OCI-LY7 (cell line): ENCODE data around the gene MYADM. TPM values are rescaled to one million over a fixed set of nuclear protein-coding genes. Genes with fewer than 3 reads are reported as not detected.
"Not testable (repeated sequence)": the region's sequence is repeated elsewhere in the genome, so short reads cannot be mapped to it uniquely, and the experiment has no call there.

Experiments used
- BruUV-seq: library from RNA; stranded (reverse); fragments of 400-500 nt; replicated peaks from 2 replicates; lab custom pipeline; 2021; lab: Mats Ljungman, UMichigan
- CTCF ChIA-PET: fragments of 300-600 bp; sonication (Branson Sonifier 250); formaldehyde crosslinking; loops from one replicate; lab custom pipeline; 2022; ENCODE audit warnings: antibody characterized with exemption; ENCODE audit not compliant: unreplicated experiment; lab: Charles Lee
- POLR2A ChIA-PET: fragments of 300-600 bp; sonication (Branson Sonifier 250); formaldehyde crosslinking; loops from one replicate; lab custom pipeline; 2022; ENCODE audit warnings: antibody characterized with exemption; lab: Charles Lee
- DNase-seq: peaks from one replicate; pipeline ENCODE4 v3.0.0-alpha.2; 2015; ENCODE audit warnings: low spot score
- H2AFZ ChIP-seq: fragments of 200-600 bp; sonication (generic), shearing (Covaris generic); 2 replicates; pipeline ENCODE4 v1.6.1; 2014; ENCODE audit warnings: mild to moderate bottlenecking, antibody characterized with exemption, low read length, moderate library complexity
- H3K27ac ChIP-seq: fragments of 200-600 bp; sonication (generic); 2 replicates; pipeline ENCODE4 v1.5.1; 2014; ENCODE audit warnings: mixed run types, low read depth, mild to moderate bottlenecking, moderate library complexity, low read length, inconsistent platforms; ENCODE audit not compliant: poor library complexity, severe bottlenecking
- H3K36me3 ChIP-seq: fragments of 200-600 bp; sonication (generic); 2 replicates; pipeline ENCODE4 v1.6.1; 2014; ENCODE audit warnings: mild to moderate bottlenecking, antibody characterized with exemption, low read length, moderate library complexity, mixed read lengths; ENCODE audit not compliant: insufficient read depth
- H3K4me1 ChIP-seq: fragments of 200-600 bp; sonication (generic); 2 replicates; pipeline ENCODE4 v1.5.1; 2014; ENCODE audit warnings: mild to moderate bottlenecking, low read length; ENCODE audit not compliant: insufficient read depth, poor library complexity, severe bottlenecking
- H3K4me2 ChIP-seq: fragments of 200-600 bp; sonication (generic); 2 replicates; pipeline ENCODE4 v1.6.1; 2014; ENCODE audit warnings: mild to moderate bottlenecking, low read length
- H3K4me3 ChIP-seq: fragments of 200-600 bp; sonication (generic); 2 replicates; pipeline ENCODE4 v1.5.1; 2014; ENCODE audit warnings: mild to moderate bottlenecking, low read depth, low read length; ENCODE audit not compliant: poor library complexity, severe bottlenecking
- H3K79me2 ChIP-seq: fragments of 200-600 bp; sonication (generic); 2 replicates; pipeline ENCODE4 v1.6.1; 2016; ENCODE audit warnings: low read depth, mild to moderate bottlenecking, low read length, moderate library complexity, mixed read lengths; ENCODE audit not compliant: insufficient read depth
- H3K9me2 ChIP-seq: fragments of 200-600 bp; sonication (generic); 2 replicates; pipeline ENCODE4 v1.6.1; 2016; ENCODE audit warnings: mild to moderate bottlenecking, low read length, mixed read lengths; ENCODE audit not compliant: insufficient read depth
- H3K9me3 ChIP-seq: fragments of 200-600 bp; sonication (generic); 2 replicates; pipeline ENCODE4 v1.6.1; 2014; ENCODE audit warnings: mild to moderate bottlenecking, mixed run types, low read length, mixed read lengths
- H4K20me1 ChIP-seq: fragments of 200-600 bp; sonication (generic); 2 replicates; pipeline ENCODE4 v1.6.1; 2014; ENCODE audit warnings: mild to moderate bottlenecking, antibody characterized with exemption, low read length, moderate library complexity, mixed read lengths; ENCODE audit not compliant: insufficient read depth
- CTCF ChIP-seq: fragments of 200-600 bp; sonication (generic); conservative IDR thresholded peaks from 2 replicates; pipeline ENCODE4 v1.5.1; 2014; ENCODE audit warnings: mild to moderate bottlenecking, antibody characterized with exemption, low read length, moderate library complexity, mixed read lengths
- EZH2phosphoT487 ChIP-seq: fragments of 200-600 bp; sonication (generic); IDR thresholded peaks from 2 replicates; pipeline ENCODE4 v1.6.1; 2018; ENCODE audit warnings: low read depth, borderline replicate concordance, mild to moderate bottlenecking, mixed run types, antibody characterized with exemption, low read length, moderate library complexity, mixed read lengths
- intact Hi-C: fragments of 100-400 bp; cut with micrococcal nuclease; formaldehyde crosslinking; loops from one replicate; pipeline ENCODE4 v1.10.0; 2022; ENCODE audit not compliant: unreplicated experiment
- total RNA-seq, 2 experiments: library from RNA; depleted of rRNA in 1 of 2; stranded (reverse); fragments of >200 nt in 1 of 2; shearing (Covaris generic) in 1 of 2; gene quantifications; 2 replicates each; pipeline ENCODE4 v1.2.3, GENCODE V29; 2014 to 2022

MYADM gene
- total RNA-seq, 2 experiments from 2014 or later: 0.82 to 0.98 TPM

- peaks cover 22% of the 10 kb centered on the region for H3K4me1 ChIP-seq
- no peaks in the 10 kb centered on the region for H3K9me3 ChIP-seq
- ChIA-PET CTCF (no interaction called here), POLR2A (no interaction called here)
- no peak for DNase-seq
- BruUV-seq: no TSS peak
- intact Hi-C loops: no loop called here
- peak overlapping the region; percentile 60; the same call in 1 of the 2 replicates for H2AFZ ChIP-seq
- no peaks in the 10 kb centered on the region for H3K9me2 ChIP-seq
- H3K79me2 ChIP-seq: no peaks in the 10 kb centered on the region
- H4K20me1 ChIP-seq: no peaks in the 10 kb centered on the region
- no peaks in the 10 kb centered on the region for H3K36me3 ChIP-seq
- H3K4me2 ChIP-seq: peak overlapping the region; percentile 67
- peak overlapping the region; percentile 66 for H3K4me3 ChIP-seq
- no peak overlapping the region for H3K27ac ChIP-seq
- no peak for TF ChIP-seq CTCF
Measured at GRCh38 chr19:53868091-53868891, 608 bp downstream of the MYADM start.

- H2AFZ ChIP-seq: peak overlapping the region; percentile 60
- no peak for TF ChIP-seq EZH2phosphoT487
- no peak for TF ChIP-seq CTCF
- H4K20me1 ChIP-seq: no peaks in the 10 kb centered on the region
- H3K9me3 ChIP-seq: no peaks in the 10 kb centered on the region
- intact Hi-C loops: no loop called here
- peaks cover 22% of the 10 kb centered on the region for H3K4me1 ChIP-seq
- H3K4me3 ChIP-seq: peak overlapping the region; percentile 66
- no TSS peak for BruUV-seq
- no peaks in the 10 kb centered on the region for H3K36me3 ChIP-seq
- CTCF ChIA-PET: no interaction called here
- peak overlapping the region; percentile 67 for H3K4me2 ChIP-seq
- no peaks in the 10 kb centered on the region for H3K79me2 ChIP-seq
- no peak overlapping the region for H3K27ac ChIP-seq
- no peaks in the 10 kb centered on the region for H3K9me2 ChIP-seq
- POLR2A ChIA-PET: no interaction called here
- DNase-seq: peak; percentile 46
Measured at GRCh38 chr19:53868892-53869804, 1.5 kb downstream of the MYADM start.

GRCh38 chr19:53869805-53870484 lies 2.3 kb downstream of the MYADM start:
- H3K36me3 ChIP-seq, H3K9me3 ChIP-seq, H4K20me1 ChIP-seq, DNase-seq, BruUV-seq, H3K79me2 ChIP-seq, H3K9me2 ChIP-seq, CTCF ChIA-PET, intact Hi-C loops, H3K27ac ChIP-seq, POLR2A ChIA-PET: not testable (repeated sequence)
- peak overlapping the region; percentile 60 for H2AFZ ChIP-seq
- H3K4me3 ChIP-seq: peak overlapping the region; percentile 66
- H3K4me2 ChIP-seq: peak overlapping the region; percentile 67
- peaks cover 26% of the 10 kb centered on the region for H3K4me1 ChIP-seq
